ENCODE data around the gene UPK1B.

Gene UPK1B

GRCh38 chr3:119147494-119147893 is 25.9 kb upstream of the UPK1B start:
- no peak for TF ChIP-seq CTCF (IDR thresholded peaks at IDR 0.05)

- no peak for TF ChIP-seq CTCF (IDR thresholded peaks at IDR 0.05)
Observed at GRCh38 chr3:119148493-119149180, 24.8 kb upstream of the UPK1B start.

GRCh38 chr3:119149484-119149883 is 23.9 kb upstream of the UPK1B start:
- TF ChIP-seq CTCF (IDR thresholded peaks at IDR 0.05): no peak

- TF ChIP-seq CTCF (IDR thresholded peaks at IDR 0.05): no peak
Observed at GRCh38 chr3:119156868-119157267, 16.5 kb upstream of the UPK1B start.

GRCh38 chr3:119157971-119158370 is 15.4 kb upstream of the UPK1B start:
- TF ChIP-seq CTCF (IDR thresholded peaks at IDR 0.05): no peak

- TF ChIP-seq CTCF (IDR thresholded peaks at IDR 0.05): no peak
Observed at GRCh38 chr3:119160361-119160760, 13.0 kb upstream of the UPK1B start.

GRCh38 chr3:119160815-119161214 is 12.6 kb upstream of the UPK1B start:
- TF ChIP-seq CTCF (IDR thresholded peaks at IDR 0.05): no peak

- no peak for TF ChIP-seq CTCF (IDR thresholded peaks at IDR 0.05)
Observed at GRCh38 chr3:119161240-119161639, 12.2 kb upstream of the UPK1B start.

All from LNCAP (cell line).